Mucosa of descending colon (tissue), 3 donors: Measurements from ENCODE around the gene CHST14. TPM values are rescaled to one million over a fixed set of nuclear protein-coding genes. Genes with fewer than 3 reads are reported as not detected.

Experiments
- ATAC-seq: fragments of 200-7000 bp; cut with Tn5 transposase; one replicate; pipeline ENCODE4 v1.9.1; 2020; ENCODE audit warnings: mild to moderate bottlenecking, moderate library complexity
- DNase-seq, 3 donors: peaks; one replicate each; pipeline ENCODE4 v3.0.0-alpha.2; 2020
- H3K36me3 ChIP-seq: fragments of 200-600 bp; one replicate; pipeline ENCODE4 v1.8.0; 2021; ENCODE audit warnings: low read depth, mild to moderate bottlenecking
- H3K4me1 ChIP-seq: fragments of 200-600 bp; one replicate; pipeline ENCODE4 v1.8.0; 2021; ENCODE audit warnings: low read depth, mild to moderate bottlenecking
- H3K4me3 ChIP-seq: fragments of 200-600 bp; one replicate; pipeline ENCODE4 v1.8.0; 2021; ENCODE audit warnings: mild to moderate bottlenecking
- H3K9me3 ChIP-seq: fragments of 200-600 bp; one replicate; pipeline ENCODE4 v1.8.0; 2021; ENCODE audit warnings: mild to moderate bottlenecking
- intact Hi-C, 2 donors: fragments of 100-400 bp; cut with DNase I in 1 of 2; cut with micrococcal nuclease in 1 of 2; formaldehyde crosslinking; loops; one replicate each; pipeline versions ENCODE4 v1.11.0 to v1.11.1; 2022; cut with DNase I, micrococcal nuclease
- total RNA-seq, 3 donors: library from RNA; stranded (reverse); fragmentation: NEBNext Ultra II Directional in 2 of 3; extraction: Animal tissue kit (Norgen Biotek cat#: 25700) in 2 of 3; gene quantifications; one replicate each; pipeline versions ENCODE4 v1.2.1 to v1.2.4, GENCODE V29; 2021 to 2023
- TF ChIP-seq, protein P1 (sequence below): fragments of 200-600 bp; IDR thresholded peaks from one replicate; pipeline ENCODE4 v1.8.0; 2022; ENCODE audit warnings: antibody characterized with exemption, mild to moderate bottlenecking
- donor health status: DM: no; HTN: no; CAD: no; lungs with moderate emphysema.
- donor health status: DM: no; HTN: no; CAD: no.
- donor health status: DM: no; HTN: yes; CAD: no.

Gene CHST14
- total RNA-seq, 3 donors from 2014 or later: 3.5 to 10.5 (median 4.8) TPM

DNA sequence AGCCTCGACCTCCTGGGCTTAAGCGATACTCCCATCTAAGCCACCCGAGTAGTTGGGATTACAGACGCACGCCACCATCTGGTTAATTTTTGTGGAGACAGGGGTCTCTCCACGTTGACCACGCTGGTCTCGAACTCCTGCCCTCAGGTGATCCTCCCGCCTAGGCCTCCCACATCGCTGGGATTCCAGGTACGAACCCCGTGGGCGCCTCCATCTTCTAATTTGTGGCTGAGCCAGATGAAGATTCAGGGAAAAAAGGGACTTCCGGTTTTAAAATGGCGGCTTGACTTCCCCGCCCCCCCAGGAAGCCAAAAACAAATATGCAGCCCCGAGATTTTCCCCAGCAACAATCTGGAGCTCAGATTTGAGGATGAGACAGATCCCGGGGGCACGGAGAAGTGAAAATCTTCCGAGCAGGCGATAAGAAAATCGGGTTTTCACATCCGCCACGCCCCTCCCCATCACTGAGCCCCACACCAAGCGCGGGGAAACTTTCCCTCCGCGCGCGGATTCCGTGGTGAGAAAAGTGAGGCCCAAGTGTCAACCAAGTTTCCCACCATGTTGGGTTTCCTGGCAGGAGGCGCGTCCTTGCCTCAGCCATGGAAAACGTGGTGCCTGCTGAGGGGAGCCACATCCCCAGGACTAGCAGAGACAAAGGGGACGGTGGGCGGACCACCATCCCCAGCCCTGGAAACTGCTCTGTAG is 15.4 kb downstream of the CHST14 start:
- intact Hi-C loops: no loop called here
- Histone ChIP-seq H3K4me3 (no peak overlapping the region), H3K36me3 (no peaks in the 10 kb centered on the region), H3K4me1 (no peaks in the 10 kb centered on the region), H3K9me3 (no peaks in the 10 kb centered on the region)
- no peak for ATAC-seq
- no peak for DNase-seq
- TF ChIP-seq, protein P1, sequence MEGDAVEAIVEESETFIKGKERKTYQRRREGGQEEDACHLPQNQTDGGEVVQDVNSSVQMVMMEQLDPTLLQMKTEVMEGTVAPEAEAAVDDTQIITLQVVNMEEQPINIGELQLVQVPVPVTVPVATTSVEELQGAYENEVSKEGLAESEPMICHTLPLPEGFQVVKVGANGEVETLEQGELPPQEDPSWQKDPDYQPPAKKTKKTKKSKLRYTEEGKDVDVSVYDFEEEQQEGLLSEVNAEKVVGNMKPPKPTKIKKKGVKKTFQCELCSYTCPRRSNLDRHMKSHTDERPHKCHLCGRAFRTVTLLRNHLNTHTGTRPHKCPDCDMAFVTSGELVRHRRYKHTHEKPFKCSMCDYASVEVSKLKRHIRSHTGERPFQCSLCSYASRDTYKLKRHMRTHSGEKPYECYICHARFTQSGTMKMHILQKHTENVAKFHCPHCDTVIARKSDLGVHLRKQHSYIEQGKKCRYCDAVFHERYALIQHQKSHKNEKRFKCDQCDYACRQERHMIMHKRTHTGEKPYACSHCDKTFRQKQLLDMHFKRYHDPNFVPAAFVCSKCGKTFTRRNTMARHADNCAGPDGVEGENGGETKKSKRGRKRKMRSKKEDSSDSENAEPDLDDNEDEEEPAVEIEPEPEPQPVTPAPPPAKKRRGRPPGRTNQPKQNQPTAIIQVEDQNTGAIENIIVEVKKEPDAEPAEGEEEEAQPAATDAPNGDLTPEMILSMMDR: no peak

DNA sequence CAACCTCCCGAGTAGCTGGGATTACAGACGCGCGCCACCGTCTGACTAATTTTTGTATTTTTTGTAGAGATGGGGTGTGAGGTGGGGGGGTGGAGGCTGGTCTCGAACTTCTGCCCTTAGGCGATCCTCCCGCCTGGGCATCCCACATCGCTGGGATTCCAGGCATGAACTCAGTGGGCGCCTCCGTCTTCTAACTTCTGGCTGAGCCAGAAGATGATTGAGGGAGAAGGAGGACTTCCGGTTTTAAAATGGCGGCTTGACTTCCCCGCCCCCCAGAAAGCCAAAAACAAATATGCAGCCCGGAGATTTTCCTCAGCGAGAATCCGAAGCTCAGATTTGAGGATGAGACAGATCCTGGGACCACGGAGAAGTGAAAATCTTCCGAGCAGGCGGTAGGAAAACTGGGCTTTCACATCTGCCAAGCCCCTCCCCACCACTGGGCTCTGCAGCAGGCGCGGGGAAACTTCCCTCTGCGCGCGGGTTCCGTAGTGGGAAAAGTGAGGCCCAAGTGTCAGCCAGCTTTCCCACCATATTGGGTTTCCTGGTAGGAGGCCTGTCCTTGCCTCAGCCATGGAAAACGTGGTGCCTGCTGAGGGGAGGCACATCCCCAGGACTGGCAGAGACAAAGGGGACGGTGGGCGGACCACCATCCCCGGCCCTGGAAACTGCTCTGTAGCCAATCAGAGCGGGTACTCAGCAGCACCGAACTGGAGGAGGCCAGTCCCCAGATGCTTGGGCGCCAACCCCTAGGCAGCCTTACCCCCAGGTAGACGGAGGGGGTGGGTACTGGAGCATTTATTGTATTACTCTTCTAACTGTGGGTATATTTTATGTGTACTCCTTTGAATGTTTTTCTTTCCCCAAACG is 17.3 kb downstream of the CHST14 start:
- ATAC-seq: no peak
- DNase-seq: no peak

DNA sequence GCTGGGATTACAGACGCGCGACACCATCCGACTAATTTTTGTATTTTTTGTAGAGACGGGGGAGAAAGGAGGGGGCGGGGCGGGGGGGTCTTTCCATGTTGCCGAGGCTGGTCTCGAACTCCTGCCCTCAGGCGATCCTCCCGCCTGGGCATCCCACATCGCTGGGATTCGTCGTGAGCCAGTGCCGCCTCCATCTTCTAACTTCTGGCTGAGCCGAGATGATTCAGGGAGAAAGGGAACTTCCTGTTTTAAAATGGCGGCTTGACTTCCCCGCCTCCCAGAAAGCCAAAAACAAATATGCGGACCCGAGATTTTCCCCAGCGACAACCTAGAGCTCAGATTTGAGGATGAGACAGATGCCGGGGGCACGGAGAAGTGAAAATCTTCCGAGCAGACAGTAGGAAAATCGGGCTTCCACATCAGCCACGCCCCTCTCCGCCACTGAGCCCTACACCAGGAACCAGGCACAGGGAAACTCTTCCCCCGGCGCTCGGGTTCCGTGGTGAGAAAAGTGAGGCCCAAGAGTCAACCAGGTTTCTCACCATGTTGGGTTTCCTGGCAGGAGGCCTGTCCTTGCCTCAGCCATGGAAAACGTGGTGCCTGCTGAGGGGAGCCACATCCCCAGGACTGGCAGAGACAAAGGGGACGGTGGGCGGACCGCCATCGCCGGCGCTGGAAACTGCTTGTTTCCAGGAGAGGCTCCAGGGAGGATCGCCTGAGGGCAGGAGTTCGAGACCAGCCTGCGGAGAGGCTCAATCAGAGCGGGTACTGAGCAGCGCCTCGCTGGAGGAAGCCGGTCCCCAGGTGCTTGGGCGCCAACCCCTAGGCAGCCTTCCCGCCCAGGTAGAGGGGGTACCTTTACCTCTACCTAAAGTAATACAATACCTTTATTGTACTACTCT is 18.7 kb downstream of the CHST14 start:
- Histone ChIP-seq H3K9me3 (no peaks in the 10 kb centered on the region), H3K4me1 (no peaks in the 10 kb centered on the region), H3K4me3 (no peak overlapping the region), H3K36me3 (no peaks in the 10 kb centered on the region)
- ATAC-seq (no peak), DNase-seq (no peak)
- intact Hi-C loops: no loop called here
- TF ChIP-seq, protein P1: no peak

More for the DNA sequence above, 17.3 kb downstream of the CHST14 start:
- no peaks in the 10 kb centered on the region for H3K36me3 ChIP-seq
- no peak overlapping the region for H3K4me3 ChIP-seq
- no peaks in the 10 kb centered on the region for H3K9me3 ChIP-seq
- TF ChIP-seq, protein P1: no peak
- no peaks in the 10 kb centered on the region for H3K4me1 ChIP-seq
- intact Hi-C loops: no loop called here

DNA sequence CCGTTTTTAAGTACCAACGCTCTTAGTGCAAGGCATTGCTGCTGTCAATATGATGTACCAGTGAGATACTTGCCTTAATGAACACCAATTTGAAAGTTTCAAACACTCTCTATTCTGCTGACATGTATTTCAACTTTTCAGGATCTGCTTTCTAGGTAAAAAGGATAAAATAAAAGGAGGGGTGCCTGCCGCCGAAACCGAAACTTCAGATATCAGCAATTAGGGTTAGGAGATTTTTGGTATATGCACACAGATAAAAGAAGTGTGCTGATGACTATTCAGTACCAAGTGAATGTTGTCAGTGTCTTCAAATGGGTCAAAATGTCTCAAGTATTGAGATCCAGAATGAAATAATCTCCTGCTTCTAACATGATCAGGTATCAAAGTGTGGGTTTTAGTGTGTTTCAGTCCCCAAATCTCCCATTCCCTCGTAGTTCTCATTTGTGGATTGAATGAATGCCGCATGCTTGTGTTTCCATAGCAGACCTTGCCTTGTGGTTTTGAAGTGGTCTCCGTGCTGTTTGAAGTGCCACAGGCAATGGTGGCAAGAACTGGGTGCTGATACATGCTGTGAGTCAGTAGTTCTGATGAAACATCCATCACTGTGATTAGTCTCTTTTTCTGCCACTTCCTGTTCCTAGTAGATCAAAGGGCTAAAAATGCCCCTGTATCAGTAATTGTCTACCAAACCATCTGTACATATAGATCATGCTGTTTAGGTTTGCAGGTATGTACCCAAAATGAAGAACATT is 22.5 kb downstream of the CHST14 start:
- TF ChIP-seq, protein P1: no peak
- Histone ChIP-seq H3K9me3 (no peaks in the 10 kb centered on the region), H3K36me3 (no peaks in the 10 kb centered on the region), H3K4me1 (no peaks in the 10 kb centered on the region), H3K4me3 (no peak overlapping the region)
- ATAC-seq (no peak), DNase-seq (no peak)
- intact Hi-C loops: no loop called here

DNA sequence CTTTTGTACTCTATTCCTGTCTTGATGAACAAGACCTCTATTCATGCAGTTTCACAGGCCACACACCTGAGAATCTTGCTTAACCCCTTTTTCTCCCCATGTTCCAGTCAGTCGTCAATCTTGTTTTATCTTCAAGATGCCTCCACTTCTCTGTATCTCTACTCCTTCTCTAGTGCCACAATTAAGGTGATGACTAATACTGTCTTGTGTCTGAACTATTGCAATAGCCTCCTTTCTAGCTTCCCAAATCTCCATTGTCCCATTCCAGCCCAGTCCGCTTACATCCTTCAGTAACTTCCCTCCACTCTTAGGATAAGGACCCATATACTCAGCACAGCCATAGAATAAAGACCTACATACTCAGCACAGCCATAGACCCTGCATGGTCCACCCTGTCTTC is 24.7 kb downstream of the CHST14 start:
- DNase-seq (no peak), ATAC-seq (no peak)
- H3K4me3 ChIP-seq: no peak overlapping the region
- TF ChIP-seq, protein P1: no peak
- no peaks in the 10 kb centered on the region for H3K4me1 ChIP-seq
- H3K9me3 ChIP-seq: no peaks in the 10 kb centered on the region
- intact Hi-C loops: no loop called here
- H3K36me3 ChIP-seq: no peaks in the 10 kb centered on the region
